Mononuclear cell (primary cell): ENCODE results near the gene AQP11. TPM values are rescaled to one million over a fixed set of nuclear protein-coding genes. Genes with fewer than 3 reads are reported as not detected.

Experiments
- total RNA-seq: library from RNA; depleted of rRNA; stranded (reverse); fragments of >200 nt; gene quantifications from one replicate; pipeline ENCODE4 v1.2.3, GENCODE V29; 2012

The AQP11 gene
- total RNA-seq, 1 donor = 0.10 TPM

Other genes with a start within 250 kb of the AQP11 start
- 29.2 TPM for gene PAK1, start 115.9 kb upstream of the AQP11 start, total RNA-seq
- gene CLNS1A, start 47.8 kb downstream of the AQP11 start, total RNA-seq = 135 TPM
- gene RSF1, start 230.8 kb downstream of the AQP11 start, total RNA-seq = 136 TPM
- 2.8 TPM for gene AAMDC, start 231.2 kb downstream of the AQP11 start, total RNA-seq